GM12878 (cell line): Measurements from ENCODE around the gene TAF6. TPM values are rescaled to one million over a fixed set of nuclear protein-coding genes. Genes with fewer than 3 reads are reported as not detected.

Experiments
- ATAC-seq: fragments of 200-7000 bp; cut with Tn5 transposase; 3 replicates; pipeline ENCODE4 v1.9.1; 2020; ENCODE audit warnings: mild to moderate bottlenecking, moderate library complexity
- BruUV-seq: library from RNA; stranded (reverse); fragments of 400-500 nt; replicated peaks from 2 replicates; lab custom pipeline; 2021; lab: Mats Ljungman, UMichigan
- CTCF ChIA-PET: fragments of 300-600 bp; sonication (Branson Sonifier 250); formaldehyde crosslinking; extraction: SDS; loops from one replicate; lab custom pipeline; 2021; ENCODE audit warnings: inconsistent platforms; lab: Yijun Ruan, JAX
- POLR2A ChIA-PET: fragments of 350-600 bp; formaldehyde crosslinking; extraction: SDS; loops from one replicate; lab custom pipeline; 2021; ENCODE audit warnings: inconsistent platforms; lab: Charles Lee
- RAD21 ChIA-PET: fragments of 300-600 bp; sonication (Branson Sonifier 250); formaldehyde crosslinking; loops from one replicate; lab custom pipeline; 2023; ENCODE audit warnings: antibody characterized with exemption; ENCODE audit not compliant: unreplicated experiment; lab: Charles Lee
- SMC1A ChIA-PET: fragments of 300-600 bp; sonication (Branson Sonifier 250); formaldehyde crosslinking; loops from one replicate; lab custom pipeline; 2023; ENCODE audit not compliant: unreplicated experiment, uncharacterized antibody; lab: Charles Lee
- DNase-seq: peaks from one replicate; pipeline ENCODE4 v3.0.0-alpha.2; 2011; ENCODE audit warnings: low read depth, low spot score
- FAIRE-seq: peaks from 3 replicates; lab custom pipeline; 2011; peaks lifted over from hg19 to GRCh38; lab: Jason Lieb, UNC
- H2AFZ ChIP-seq: 2 replicates; pipeline ENCODE4 v1.6.0; 2011; ENCODE audit warnings: low read depth, low read length, control low read depth; ENCODE audit not compliant: control insufficient read depth
- H3K27ac ChIP-seq: 2 replicates; pipeline ENCODE4 v1.5.1; 2011; ENCODE audit warnings: control low read depth; ENCODE audit not compliant: control insufficient read depth, insufficient read depth
- H3K27me3 ChIP-seq, 2 experiments: replicated peaks in 1 of 2; 2 replicates each; pipeline versions ENCODE4 v1.6.0 to v1.6.1; 2011; ENCODE audit warnings: low read length in 1 of 2; ENCODE audit not compliant: control insufficient read depth in 2 of 2, insufficient read depth in 2 of 2
- H3K36me3 ChIP-seq, 2 experiments: 2 replicates each; pipeline ENCODE4 v1.5.1; 2011; ENCODE audit warnings: low read length in 1 of 2; ENCODE audit not compliant: control insufficient read depth in 2 of 2, insufficient read depth in 2 of 2
- H3K4me1 ChIP-seq: 2 replicates; pipeline ENCODE4 v1.6.1; 2011; ENCODE audit warnings: mild to moderate bottlenecking, low read length, moderate library complexity, mixed read lengths; ENCODE audit not compliant: control insufficient read depth, insufficient read depth
- H3K4me2 ChIP-seq: 2 replicates; pipeline ENCODE4 v1.6.0; 2011; ENCODE audit warnings: control low read depth; ENCODE audit not compliant: control insufficient read depth, insufficient read depth
- H3K4me3 ChIP-seq: fragments of 200-600 bp; sonication (generic); 2 replicates; pipeline ENCODE4 v1.5.1; 2016
- H3K79me2 ChIP-seq: 2 replicates; pipeline ENCODE4 v1.6.0; 2011; ENCODE audit warnings: low read length; ENCODE audit not compliant: control insufficient read depth, insufficient read depth
- H3K9ac ChIP-seq: 2 replicates; pipeline ENCODE4 v1.8.0; 2011; ENCODE audit warnings: low read length, control low read depth, mixed read lengths; ENCODE audit not compliant: control insufficient read depth, insufficient read depth
- H3K9me3 ChIP-seq: replicated peaks from 3 replicates; pipeline ENCODE4 v1.5.1; 2011; ENCODE audit warnings: mild to moderate bottlenecking, low read length; ENCODE audit not compliant: control insufficient read depth, insufficient read depth
- H4K20me1 ChIP-seq: 2 replicates; pipeline ENCODE4 v1.6.0; 2011; ENCODE audit not compliant: control insufficient read depth, insufficient read depth
- BMI1 ChIP-seq: fragments of 450-650 bp; IDR thresholded peaks from 2 replicates; pipeline ENCODE4 v1.6.1; 2016; ENCODE audit warnings: mild to moderate bottlenecking, moderate library complexity, borderline replicate concordance
- CTCF ChIP-seq, 3 experiments: IDR thresholded peaks in 2 of 3; conservative IDR thresholded peaks in 1 of 3; 2 replicates each; pipeline ENCODE4 v1.5.1; 2011; ENCODE audit warnings: low read depth in 3 of 3, low read length in 3 of 3, mild to moderate bottlenecking in 3 of 3, control low read depth in 2 of 3, moderate library complexity in 2 of 3, inconsistent platforms in 1 of 3, mixed read lengths in 1 of 3; ENCODE audit not compliant: control insufficient read depth in 2 of 3, insufficient read depth in 1 of 3; ENCODE audit errors: extremely low read depth in 1 of 3
- CUX1 ChIP-seq: IDR thresholded peaks from 2 replicates; pipeline ENCODE4 v1.6.1; 2012; ENCODE audit warnings: improper control_type of control experiment, low read depth, low read length; ENCODE audit not compliant: insufficient replicate concordance
- EGR1 ChIP-seq, 2 experiments: IDR thresholded peaks; 1 replicate in 1 of 2; 2 replicates in 1 of 2; pipeline ENCODE4 v1.6.1; 2011 to 2012; ENCODE audit warnings: low read depth in 2 of 2, low read length in 2 of 2, borderline replicate concordance in 1 of 2, mild to moderate bottlenecking in 1 of 2, moderate library complexity in 1 of 2
- ESRRA ChIP-seq: IDR thresholded peaks from 2 replicates; pipeline ENCODE4 v1.6.1; 2012; ENCODE audit warnings: mild to moderate bottlenecking, low read length, improper control_type of control experiment
- IRF5 ChIP-seq: fragments of 450-650 bp; IDR thresholded peaks from 2 replicates; pipeline ENCODE4 v1.6.1; 2017; ENCODE audit warnings: borderline replicate concordance
- RUNX3 ChIP-seq: IDR thresholded peaks from 2 replicates; pipeline ENCODE4 v1.6.1; 2012; ENCODE audit warnings: low read length, inconsistent platforms
- TARDBP ChIP-seq: IDR thresholded peaks from 2 replicates; pipeline ENCODE4 v1.6.1; 2016; ENCODE audit warnings: borderline replicate concordance
- TCF7 ChIP-seq: IDR thresholded peaks from 2 replicates; pipeline ENCODE4 v1.6.1; 2014; ENCODE audit warnings: antibody characterized with exemption, borderline replicate concordance
- ZNF384 ChIP-seq: IDR thresholded peaks from 2 replicates; pipeline ENCODE4 v1.6.1; 2012; ENCODE audit warnings: low read depth, mild to moderate bottlenecking, low read length, improper control_type of control experiment, borderline replicate concordance
- ZNF687 ChIP-seq: fragments of 450-650 bp; IDR thresholded peaks from 2 replicates; pipeline ENCODE4 v1.6.1; 2017; ENCODE audit warnings: mild to moderate bottlenecking, moderate library complexity
- WGBS: methylation state at CpG from one replicate; pipeline ENCODE4 v1.1.6; 2016; ENCODE audit warnings: low lambda C conversion rate; ENCODE audit not compliant: insufficient replicate concordance, insufficient coverage; ENCODE audit errors: missing lambda C conversion rate; 5-methylcytosine and 5-hydroxymethylcytosine counted together
- in situ Hi-C: fragments of 300-500 bp; cut with MboI; formaldehyde crosslinking; loops from 9 replicates; pipeline ENCODE4 v1.14.3; 2018; ENCODE audit warnings: mixed read lengths
- intact Hi-C: fragments of 100-400 bp; cut with micrococcal nuclease; formaldehyde crosslinking; loops from one replicate; pipeline ENCODE4 v1.14.2; 2022; ENCODE audit not compliant: unreplicated experiment
- polyA plus RNA-seq, 11 experiments: library from polyadenylated mRNA; depleted of rRNA in 4 of 11; unstranded in 6 of 11; stranded (reverse) in 5 of 11; fragments of >200 nt; fragmentation: Nextera tagmentation in 4 of 11; fragmentation: Illumina TruSeq in 1 of 11; extraction: Ambion mirVana in 4 of 11; extraction: Trizol in 1 of 11; gene quantifications; 1 replicate in 1 of 11; 2 replicates in 10 of 11; pipeline versions ENCODE4 v1.2.1 to v1.2.3, GENCODE V29; 2011 to 2016; ENCODE audit warnings: inconsistent platforms in 2 of 11, missing spikeins in 2 of 11, low read depth in 1 of 11
- total RNA-seq, 4 experiments: library from RNA; depleted of rRNA in 3 of 4; stranded (reverse); fragments of >200 nt in 3 of 4; fragmentation: Illumina TruSeq in 1 of 4; extraction: Trizol in 1 of 4; gene quantifications; 2 replicates each; pipeline versions ENCODE4 v1.2.1 to v1.2.3, GENCODE V29; 2013 to 2021

TAF6 gene
- total and polyA plus RNA-seq, 10 of the 15 experiments (the other 5 are each of a cell fraction or from before 2014, with no cell fraction given): 0.27 to 42.6 (median 17.0) TPM

- no TSS peak for BruUV-seq
- Histone ChIP-seq H3K79me2 (no peaks in the 10 kb centered on the region), H3K9ac (no peak overlapping the region), H4K20me1 (no peaks in the 10 kb centered on the region), H2AFZ (no peak overlapping the region), H3K27ac (no peak overlapping the region), H3K27me3 (no peaks in the 10 kb centered on the region), H3K36me3 (peaks cover 16 to 24% of the 10 kb centered on the region in 2 experiments), H3K4me3 (no peak overlapping the region), H3K4me2 (no peak overlapping the region), H3K9me3 (peaks cover 17% of the 10 kb centered on the region; the same call in 2 of the 3 replicates), H3K4me1 (no peaks in the 10 kb centered on the region)
- ChIA-PET CTCF (interaction anchor here (0.8 kb wide), 1 partner anchor 52 kb away, joined by 3 read pairs; the partner anchor contains the start of gene ZKSCAN1), RAD21 (no interaction called here), POLR2A (no interaction called here), SMC1A (no interaction called here)
- no peak for ATAC-seq
- intact Hi-C loops: no loop called here
- WGBS: over 99% methylated on average over 7 of the region's 7 CpGs
- in situ Hi-C loops: no loop called here
- FAIRE-seq: no peak
- DNase-seq: no peak
- TF ChIP-seq TARDBP (no peak), TCF7 (no peak), CTCF (IDR thresholded peaks at IDR 0.05 in 2 of 3, conservative IDR thresholded peaks at IDR 0.05 in 1 of 3; ENCODE audit: control insufficient read depth in 2 of 3, extremely low read depth in 1 of 3, insufficient read depth in 1 of 3, low read depth in 3 of 3, low read length in 3 of 3) (no peak), ZNF384 (no peak), BMI1 (no peak), ZNF687 (no peak), RUNX3 (no peak), EGR1 (IDR thresholded peaks at IDR 0.05; ENCODE audit: borderline replicate concordance in 1 of 2, low read depth in 2 of 2, low read length in 2 of 2) (no peak), IRF5 (no peak), ESRRA (no peak), CUX1 (no peak)
These were observed 52.2 kb downstream of the TAF6 start for GRCh38 chr7:100066953-100067352.
